ENCODE measurements around the gene VWF.
A peak's percentile ranks its signal among the peaks of the same experiment; 100 is the strongest.
"Not testable (repeated sequence)": the region's sequence is repeated elsewhere in the genome, so short reads cannot be mapped to it uniquely, and the experiment has no call there.

VWF gene

GRCh38 chr12:6038160-6038559 lies 86.3 kb downstream of the VWF start:
- FAIRE-seq (no peak), DNase-seq (ENCODE audit: low spot score) (peak; percentile 40)

GRCh38 chr12:6037459-6037858 lies 87.0 kb downstream of the VWF start:
- DNase-seq (ENCODE audit: low spot score) (no peak), FAIRE-seq (no peak)

GRCh38 chr12:6036509-6036908 lies 88.0 kb downstream of the VWF start:
- DNase-seq (ENCODE audit: low spot score): no peak
- FAIRE-seq: no peak

- DNase-seq (ENCODE audit: low spot score) (no peak), FAIRE-seq (no peak)
Observed at GRCh38 chr12:6034596-6034995, 89.9 kb downstream of the VWF start.

GRCh38 chr12:6033546-6033945 lies 90.9 kb downstream of the VWF start:
- FAIRE-seq (no peak), DNase-seq (ENCODE audit: low spot score) (no peak)

GRCh38 chr12:6032726-6033125 lies 91.7 kb downstream of the VWF start:
- no peak for FAIRE-seq

GRCh38 chr12:6031001-6031400 lies 93.5 kb downstream of the VWF start:
- FAIRE-seq (no peak), DNase-seq (ENCODE audit: low spot score) (no peak)

More at GRCh38 chr12:6032726-6033125, 91.7 kb downstream of the VWF start:
- DNase-seq (ENCODE audit: low spot score): no peak

- no peak for DNase-seq (ENCODE audit: low spot score)
- FAIRE-seq: no peak
Observed at GRCh38 chr12:6030081-6030480, 94.4 kb downstream of the VWF start.

DNA sequence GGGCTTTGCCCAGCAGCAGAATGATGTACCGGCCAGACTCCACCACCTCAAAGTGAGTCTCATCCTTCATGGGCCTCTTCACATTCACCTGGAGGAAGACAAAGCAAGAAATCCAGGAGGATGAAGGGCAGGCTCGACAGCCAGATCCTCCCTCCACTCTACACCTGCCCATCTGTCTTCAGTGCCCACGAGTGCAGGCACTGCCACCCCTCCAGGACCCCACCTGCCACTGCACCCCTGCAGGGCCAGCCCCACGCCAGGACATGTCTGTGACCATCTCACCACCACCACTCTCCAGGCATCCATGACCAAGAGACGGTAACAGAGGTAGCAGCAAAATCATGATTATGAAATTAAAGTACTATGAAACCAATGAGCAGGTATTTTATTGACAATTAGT lies 95.1 kb downstream of the VWF start:
- no peak for FAIRE-seq
- no peak for DNase-seq (ENCODE audit: low spot score)

DNA sequence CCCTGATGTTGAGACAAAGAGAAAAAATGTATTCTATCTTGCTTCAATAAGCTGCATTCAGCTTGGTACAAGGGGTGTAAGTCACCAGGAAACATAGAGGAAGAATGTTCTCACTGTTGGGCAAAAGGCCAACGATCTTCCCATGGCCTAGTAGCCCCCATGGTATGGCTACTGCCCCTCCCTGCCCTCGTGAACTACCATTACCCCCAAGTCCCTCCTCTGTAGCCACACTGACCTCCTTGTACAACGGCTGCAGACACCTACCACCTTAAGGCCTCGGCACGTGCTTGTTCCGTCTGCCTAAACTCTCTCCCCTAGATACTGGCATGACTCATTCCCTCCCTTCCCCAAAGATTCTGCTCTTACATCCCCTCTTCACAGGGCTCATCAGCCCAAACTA lies 97.5 kb downstream of the VWF start:
- FAIRE-seq (no peak), DNase-seq (ENCODE audit: low spot score) (no peak)

DNA sequence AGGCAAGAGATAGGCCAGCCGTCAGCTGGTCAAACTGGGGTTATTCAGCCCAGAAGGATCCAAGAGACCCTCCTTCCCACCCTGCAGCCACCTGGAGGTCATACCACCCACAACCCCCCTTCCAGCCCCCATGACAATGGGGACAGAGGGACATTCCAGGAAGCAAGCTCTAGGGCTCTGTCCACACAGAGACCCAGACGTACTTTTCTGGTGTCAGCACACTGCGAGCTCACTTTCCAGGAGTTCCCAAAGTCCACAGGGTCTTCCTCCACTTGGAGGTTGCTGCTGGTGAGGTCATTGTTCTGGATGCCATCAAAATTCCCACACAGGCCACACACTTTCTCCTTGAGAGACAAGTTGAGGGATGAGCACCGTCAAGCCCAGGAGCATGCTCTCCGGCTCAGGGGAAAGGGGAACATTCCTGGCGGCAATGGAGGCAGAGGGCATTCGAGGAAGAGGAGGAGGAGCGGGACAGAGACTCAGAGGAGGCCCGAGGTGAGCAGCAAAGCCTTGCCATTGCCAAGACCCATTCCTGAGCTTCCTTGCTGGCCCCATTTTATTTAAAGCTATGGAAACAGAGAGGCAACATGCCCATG lies 98.7 kb downstream of the VWF start:
- DNase-seq (ENCODE audit: low spot score); FAIRE-seq: not testable (repeated sequence)

DNA sequence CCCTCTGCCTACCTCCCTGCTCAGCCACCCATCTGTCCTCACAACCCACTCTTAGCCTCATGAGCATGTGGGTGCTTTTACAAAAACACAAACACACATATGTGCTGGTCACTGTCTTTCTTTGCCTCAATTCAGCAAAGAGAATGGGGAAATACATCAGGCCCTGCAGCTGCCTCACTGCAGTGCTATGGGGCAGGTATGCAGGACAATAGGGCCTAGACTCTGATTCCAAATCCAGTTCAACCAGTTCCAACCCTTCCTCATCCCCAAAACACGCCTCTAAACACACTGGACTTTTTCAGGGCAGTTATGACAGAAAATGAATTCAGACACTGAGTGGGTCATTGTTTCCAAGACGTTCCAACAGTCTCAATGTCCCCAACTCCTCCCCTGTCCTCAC lies 100.4 kb downstream of the VWF start:
- not testable (repeated sequence) for FAIRE-seq; DNase-seq (ENCODE audit: low spot score)

DNA sequence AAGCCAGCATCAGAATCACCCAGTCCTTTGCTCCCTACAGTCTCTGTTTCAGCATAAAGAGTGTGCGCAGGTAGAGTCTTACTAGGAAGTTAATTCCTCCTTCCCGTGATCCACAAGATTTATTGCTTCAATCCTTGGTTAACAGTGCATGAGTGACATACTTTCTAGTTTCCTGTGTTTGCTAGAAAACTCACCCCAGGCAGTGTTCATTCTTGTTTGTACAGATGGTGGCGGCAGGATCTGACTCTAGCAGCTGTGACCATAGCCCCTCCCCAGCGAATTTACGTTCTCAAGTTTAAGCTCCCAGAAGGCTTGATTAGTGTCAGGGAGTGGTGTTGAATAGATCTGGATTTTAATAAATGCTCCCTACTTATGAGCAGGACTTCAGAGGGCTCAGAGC lies 103.5 kb downstream of the VWF start:
- DNase-seq (ENCODE audit: low spot score): no peak
- FAIRE-seq: no peak

- not testable (repeated sequence) for DNase-seq (ENCODE audit: low spot score); FAIRE-seq
Observed at GRCh38 chr12:6020511-6020910, 104.0 kb downstream of the VWF start.

DNA sequence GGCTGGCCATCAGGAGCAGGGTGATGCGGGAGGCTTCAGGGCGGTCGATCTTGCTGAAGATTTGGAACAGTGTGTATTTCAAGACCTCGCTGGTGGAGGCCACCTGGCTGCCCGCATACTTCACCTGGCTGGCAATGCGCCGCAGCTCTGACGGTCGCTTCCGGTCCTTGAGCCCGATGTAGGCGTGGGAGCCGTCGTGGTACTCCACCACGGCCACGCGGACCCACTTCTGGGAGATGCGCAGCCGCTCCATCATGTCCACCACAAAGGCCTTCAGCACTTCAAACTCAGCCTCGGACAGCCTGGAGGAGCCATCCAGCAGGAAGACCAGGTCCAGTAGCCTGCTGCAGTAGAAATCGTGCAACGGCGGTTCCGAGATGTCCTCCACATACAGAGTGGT lies 105.2 kb downstream of the VWF start:
- DNase-seq (ENCODE audit: low spot score); FAIRE-seq: not testable (repeated sequence)

- no peak for DNase-seq (ENCODE audit: low spot score)
- FAIRE-seq: no peak
Observed at GRCh38 chr12:6018265-6018664, 106.2 kb downstream of the VWF start.

GRCh38 chr12:6016756-6017155 lies 107.7 kb downstream of the VWF start:
- FAIRE-seq: no peak
- DNase-seq (ENCODE audit: low spot score): no peak

GRCh38 chr12:6016004-6016403 lies 108.5 kb downstream of the VWF start:
- DNase-seq (ENCODE audit: low spot score); FAIRE-seq: not testable (repeated sequence)

DNA sequence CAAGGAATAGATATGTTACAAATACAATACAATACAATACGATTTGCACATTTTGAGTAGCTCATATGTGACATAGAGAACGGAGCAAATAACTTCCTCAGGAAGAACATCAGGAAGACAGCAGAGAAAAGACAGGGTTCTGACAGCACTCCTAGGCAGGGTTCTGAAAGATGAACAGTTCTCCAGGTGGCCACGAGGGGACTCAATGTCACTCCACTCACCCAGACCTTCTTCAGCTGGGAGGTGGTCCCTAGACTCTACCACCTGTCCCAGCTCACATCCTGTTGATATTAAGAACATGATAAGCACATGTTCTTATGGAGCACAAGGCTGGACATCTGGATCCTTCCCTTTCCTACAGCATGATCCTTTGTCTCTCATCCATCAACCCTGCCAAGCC lies 109.2 kb downstream of the VWF start:
- FAIRE-seq; DNase-seq (ENCODE audit: low spot score): not testable (repeated sequence)

DNA sequence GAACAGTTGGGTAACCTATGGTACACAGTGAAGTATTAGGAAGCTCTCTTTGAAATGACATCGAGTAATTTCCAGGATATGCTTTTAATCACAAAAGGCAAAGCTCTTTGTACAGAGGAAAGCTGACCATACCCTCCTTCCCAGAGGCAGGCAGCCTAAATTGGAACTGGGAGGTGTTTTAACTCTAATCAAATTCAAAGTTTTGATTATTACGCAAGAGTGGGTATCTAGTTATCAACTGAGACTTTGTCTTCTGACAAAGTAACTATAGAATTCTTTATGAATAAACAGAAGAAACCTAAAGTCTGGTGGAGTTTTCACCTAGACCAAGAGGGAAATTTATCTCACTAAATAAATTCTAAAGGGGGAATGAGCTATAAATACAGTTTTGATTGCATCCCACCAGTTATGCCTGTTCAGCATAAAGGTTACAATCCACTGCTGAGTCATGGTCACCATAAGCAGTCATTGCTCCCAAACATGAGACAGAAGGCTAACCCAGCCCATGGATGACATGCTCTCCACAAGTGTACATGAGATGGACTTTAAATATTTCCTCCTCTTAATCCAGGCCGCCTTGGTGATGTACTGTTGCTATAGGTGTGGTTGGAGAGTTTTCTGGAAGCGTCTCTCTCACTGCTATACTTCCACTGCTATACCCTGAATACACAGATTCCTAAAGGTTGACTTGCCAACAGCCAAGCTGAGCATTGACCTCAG lies 113.7 kb downstream of the VWF start:
- FAIRE-seq; DNase-seq (ENCODE audit: low spot score): not testable (repeated sequence)

DNA sequence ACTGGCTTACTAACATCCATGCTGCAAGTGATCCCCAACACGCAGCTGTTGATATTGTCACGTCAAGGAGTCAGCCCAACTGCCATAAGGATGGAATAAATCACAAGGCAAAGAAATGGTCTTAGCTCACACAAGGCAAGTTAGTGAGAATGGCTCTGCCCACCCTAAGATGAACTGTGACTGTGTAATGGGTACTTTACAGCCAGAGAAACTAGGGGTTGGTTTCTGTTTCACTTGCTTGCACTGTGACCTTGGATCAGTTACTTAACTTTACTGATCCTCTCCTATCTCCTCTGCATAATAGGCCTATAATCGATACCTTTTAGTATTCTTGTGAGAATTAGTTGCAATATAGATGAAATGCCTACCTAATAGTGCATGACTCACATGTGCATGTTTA lies 127.2 kb downstream of the VWF start:
- DNase-seq (ENCODE audit: low spot score): no peak
- no peak for FAIRE-seq

DNA sequence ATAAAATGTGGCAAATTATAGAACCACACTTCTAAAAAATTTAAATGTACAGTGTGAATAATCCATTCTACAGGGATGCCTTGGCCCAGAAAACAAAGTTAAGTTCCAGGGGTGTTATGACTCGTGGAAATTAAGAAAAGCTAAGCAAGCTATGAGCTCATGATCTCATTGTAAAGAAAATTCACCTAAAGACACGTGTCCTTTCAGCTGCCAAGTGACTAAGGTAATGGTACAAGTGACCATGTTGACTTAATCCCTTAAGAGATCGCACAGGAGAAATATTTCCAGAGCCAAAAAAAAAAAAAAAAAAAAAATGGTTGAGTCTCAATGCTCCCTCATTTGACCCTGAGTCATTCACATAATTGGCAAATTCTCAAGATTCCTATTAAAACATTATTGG lies 128.0 kb downstream of the VWF start:
- no peak for FAIRE-seq
- DNase-seq (ENCODE audit: low spot score): no peak

DNA sequence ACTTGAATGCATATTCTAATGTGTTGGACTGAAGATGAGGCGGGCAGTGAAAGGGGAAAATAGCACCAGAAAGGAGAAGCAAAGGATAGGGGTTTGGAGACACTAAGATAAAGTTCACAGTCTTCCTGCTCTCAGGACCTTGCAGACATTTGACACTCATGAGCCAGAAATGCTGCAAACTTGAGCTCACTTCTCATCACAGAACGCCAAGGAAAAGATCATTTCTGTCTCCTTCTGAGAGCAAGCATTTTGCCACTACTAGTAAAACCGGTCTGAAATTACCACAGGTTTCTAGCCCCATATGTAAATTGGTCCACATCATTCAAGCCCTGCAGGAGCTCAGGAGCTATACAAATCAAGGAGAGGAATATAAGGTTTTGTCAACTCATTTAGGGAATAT lies 134.8 kb downstream of the VWF start:
- no peak for FAIRE-seq
- no peak for DNase-seq (ENCODE audit: low spot score)
